Mononuclear cell (primary cell): ENCODE measurements around the gene DPEP3. TPM values are rescaled to one million over a fixed set of nuclear protein-coding genes. Genes with fewer than 3 reads are reported as not detected.
"Not testable (repeated sequence)": the region's sequence is repeated elsewhere in the genome, so short reads cannot be mapped to it uniquely, and the experiment has no call there.

ENCODE experiments used
- H3K27me3 ChIP-seq: 2 replicates; pipeline ENCODE4 v1.6.0; 2011; ENCODE audit warnings: low read length, control low read depth; ENCODE audit not compliant: insufficient read depth
- H3K4me1 ChIP-seq: 2 replicates; pipeline ENCODE4 v1.5.1; 2011; ENCODE audit warnings: mild to moderate bottlenecking, low read length, control low read depth; ENCODE audit not compliant: insufficient read depth
- H3K4me3 ChIP-seq: 2 replicates; pipeline ENCODE4 v1.5.1; 2011; ENCODE audit warnings: mild to moderate bottlenecking, low read length, moderate library complexity
- H3K9me3 ChIP-seq: 2 replicates; pipeline ENCODE4 v1.5.1; 2011; ENCODE audit warnings: low read depth, mild to moderate bottlenecking, control low read depth, low read length
- total RNA-seq: library from RNA; depleted of rRNA; stranded (reverse); fragments of >200 nt; gene quantifications from one replicate; pipeline ENCODE4 v1.2.3, GENCODE V29; 2012

DPEP3 gene
- total RNA-seq, 1 donor, result 0.21 TPM

GRCh38 chr16:67948015-67948414 is 32.3 kb downstream of the DPEP3 start:
- Histone ChIP-seq H3K27me3 (no peaks in the 10 kb centered on the region), H3K9me3 (no peaks in the 10 kb centered on the region), H3K4me1 (no peaks in the 10 kb centered on the region), H3K4me3 (no peak overlapping the region)

- Histone ChIP-seq H3K27me3 (no peaks in the 10 kb centered on the region), H3K4me3 (no peak overlapping the region), H3K9me3 (no peaks in the 10 kb centered on the region), H3K4me1 (no peaks in the 10 kb centered on the region)
These were observed 33.2 kb downstream of the DPEP3 start for GRCh38 chr16:67946966-67947558.

- H3K4me1 ChIP-seq, result peaks cover 9% of the 10 kb centered on the region
- no peaks in the 10 kb centered on the region for H3K9me3 ChIP-seq
- no peak overlapping the region for H3K4me3 ChIP-seq
- no peaks in the 10 kb centered on the region for H3K27me3 ChIP-seq
These were observed 34.1 kb downstream of the DPEP3 start for GRCh38 chr16:67946128-67946569.

GRCh38 chr16:67945392-67945933 is 34.8 kb downstream of the DPEP3 start:
- no peaks in the 10 kb centered on the region for H3K9me3 ChIP-seq
- no peak overlapping the region for H3K4me3 ChIP-seq
- peaks cover 12% of the 10 kb centered on the region for H3K4me1 ChIP-seq
- no peaks in the 10 kb centered on the region for H3K27me3 ChIP-seq

GRCh38 chr16:67944690-67945391 is 35.5 kb downstream of the DPEP3 start:
- Histone ChIP-seq H3K9me3 (no peaks in the 10 kb centered on the region), H3K4me1 (peaks cover 19% of the 10 kb centered on the region), H3K27me3 (no peaks in the 10 kb centered on the region), H3K4me3 (no peak overlapping the region)

GRCh38 chr16:67943619-67944504 is 36.4 kb downstream of the DPEP3 start, which contains the start of gene LCAT:
Gene LCAT (minus strand): TSS chr16:67944120. CDS start chr16:67944101, 19 bp downstream.
- H3K27me3 ChIP-seq, result no peaks in the 10 kb centered on the region
- H3K4me3 ChIP-seq, result no peak within 1 kb of the TSS
- H3K4me1 ChIP-seq, result peaks cover 24% of the 10 kb centered on the region
- no peaks in the 10 kb centered on the region for H3K9me3 ChIP-seq

GRCh38 chr16:67943256-67943618 is 37.1 kb downstream of the DPEP3 start:
- Histone ChIP-seq H3K9me3 (no peaks in the 10 kb centered on the region), H3K27me3 (no peaks in the 10 kb centered on the region), H3K4me3 (no peak overlapping the region)

GRCh38 chr16:67942510-67943255 is 37.6 kb downstream of the DPEP3 start:
- H3K4me1 ChIP-seq, result peaks cover 28% of the 10 kb centered on the region

More at GRCh38 chr16:67943256-67943618, 37.1 kb downstream of the DPEP3 start:
- H3K4me1 ChIP-seq, result peaks cover 24% of the 10 kb centered on the region

GRCh38 chr16:67942200-67942509 is 38.1 kb downstream of the DPEP3 start:
- H3K27me3 ChIP-seq, result no peaks in the 10 kb centered on the region
- H3K4me1 ChIP-seq, result peaks cover 33% of the 10 kb centered on the region
- H3K4me3 ChIP-seq, result no peak overlapping the region
- no peaks in the 10 kb centered on the region for H3K9me3 ChIP-seq

More at GRCh38 chr16:67942510-67943255, 37.6 kb downstream of the DPEP3 start:
- H3K27me3 ChIP-seq, result no peaks in the 10 kb centered on the region
- H3K9me3 ChIP-seq, result no peaks in the 10 kb centered on the region
- H3K4me3 ChIP-seq, result no peak overlapping the region

- H3K9me3 ChIP-seq, result no peaks in the 10 kb centered on the region
- peaks cover 38% of the 10 kb centered on the region for H3K4me1 ChIP-seq
- H3K4me3 ChIP-seq, result no peak overlapping the region
These were observed 38.7 kb downstream of the DPEP3 start for GRCh38 chr16:67941469-67942199.

GRCh38 chr16:67940446-67941089 is 39.7 kb downstream of the DPEP3 start:
- Histone ChIP-seq H3K27me3 (no peaks in the 10 kb centered on the region), H3K9me3 (no peaks in the 10 kb centered on the region), H3K4me1 (peaks cover 38% of the 10 kb centered on the region), H3K4me3 (no peak overlapping the region)

More at GRCh38 chr16:67941469-67942199, 38.7 kb downstream of the DPEP3 start:
- H3K27me3 ChIP-seq, result no peaks in the 10 kb centered on the region

- Histone ChIP-seq H3K27me3 (no peaks in the 10 kb centered on the region), H3K4me1 (peaks cover 46% of the 10 kb centered on the region), H3K4me3 (no peak overlapping the region), H3K9me3 (no peaks in the 10 kb centered on the region)
These were observed 40.5 kb downstream of the DPEP3 start for GRCh38 chr16:67939507-67940445.

- not testable (repeated sequence) for H3K9me3 ChIP-seq, H3K4me3 ChIP-seq, H3K27me3 ChIP-seq
- peaks cover 52% of the 10 kb centered on the region for H3K4me1 ChIP-seq
These were observed 42.6 kb downstream of the DPEP3 start for GRCh38 chr16:67937713-67938112.
